Astrocyte (in vitro differentiated cells and primary cell): ENCODE data around the gene NUMA1.

Experiments used
- CTCF ChIP-seq: IDR thresholded peaks from 2 replicates; pipeline ENCODE4 v1.5.1; 2011; ENCODE audit warnings: low read depth, mild to moderate bottlenecking, inconsistent platforms, low read length, moderate library complexity; ENCODE audit not compliant: insufficient read depth
- EZH2 ChIP-seq: IDR thresholded peaks from 2 replicates; pipeline ENCODE4 v1.6.1; 2012; ENCODE audit warnings: mild to moderate bottlenecking, low read length, inconsistent platforms; ENCODE audit not compliant: insufficient read depth

- TF ChIP-seq CTCF (peak; percentile 70), EZH2 (no peak)
Observed at GRCh38 chr11:71977743-71978418, 102.5 kb downstream of the NUMA1 start.
